ENCODE data around the gene FHIT.

Gene FHIT

GRCh38 chr3:60355825-60356224 lies 895.4 kb downstream of the FHIT start:
- H3K27me3 ChIP-seq (replicated peaks; ENCODE audit: control insufficient read depth, insufficient read depth, low read length): no peaks in the 10 kb centered on the region
- DNase-seq (ENCODE audit: low read depth): no peak
- no peaks in the 10 kb centered on the region for H3K36me3 ChIP-seq (ENCODE audit: control insufficient read depth, insufficient read depth, low read length, severe bottlenecking)
- H3K4me3 ChIP-seq (ENCODE audit: low read length): no peak overlapping the region
- peaks cover 5% of the 10 kb centered on the region for H3K9me3 ChIP-seq (ENCODE audit: control insufficient read depth, low read length)
- H3K4me1 ChIP-seq (ENCODE audit: control insufficient read depth, insufficient read depth, low read length): no peaks in the 10 kb centered on the region
- H3K9ac ChIP-seq (ENCODE audit: low read length): no peak overlapping the region

- peaks cover 5% of the 10 kb centered on the region for H3K9me3 ChIP-seq (ENCODE audit: control insufficient read depth, low read length)
- H3K36me3 ChIP-seq (ENCODE audit: control insufficient read depth, insufficient read depth, low read length, severe bottlenecking): no peaks in the 10 kb centered on the region
- H3K27me3 ChIP-seq (replicated peaks; ENCODE audit: control insufficient read depth, insufficient read depth, low read length): no peaks in the 10 kb centered on the region
- no peak overlapping the region for H3K9ac ChIP-seq (ENCODE audit: low read length)
- DNase-seq (ENCODE audit: low read depth): no peak
- H3K4me3 ChIP-seq (ENCODE audit: low read length): no peak overlapping the region
- H3K4me1 ChIP-seq (ENCODE audit: control insufficient read depth, insufficient read depth, low read length): no peaks in the 10 kb centered on the region
These were observed 899.8 kb downstream of the FHIT start for GRCh38 chr3:60351481-60351880.

DNA sequence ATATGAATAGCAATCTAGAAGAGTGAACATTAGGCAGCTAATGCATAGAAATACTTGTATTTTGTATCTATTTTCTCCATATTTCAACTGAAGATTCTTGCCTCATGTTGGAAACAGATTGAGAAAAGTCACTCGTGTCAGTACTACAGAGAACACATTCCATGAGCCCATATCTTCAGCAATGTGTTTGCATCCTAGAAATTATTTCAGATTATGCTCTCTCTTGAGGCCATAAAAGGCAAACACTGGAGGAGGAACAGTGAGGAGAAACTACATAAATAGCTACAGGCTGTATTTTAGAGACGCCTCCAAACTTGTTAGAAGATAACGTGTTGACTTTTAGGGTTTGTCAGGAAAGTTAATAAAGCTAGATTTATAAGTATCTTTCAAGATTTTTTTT lies 906.9 kb downstream of the FHIT start:
- no peaks in the 10 kb centered on the region for H3K9me3 ChIP-seq (ENCODE audit: control insufficient read depth, low read length)
- no peak for DNase-seq (ENCODE audit: low read depth)
- no peaks in the 10 kb centered on the region for H3K36me3 ChIP-seq (ENCODE audit: control insufficient read depth, insufficient read depth, low read length, severe bottlenecking)
- H3K27me3 ChIP-seq (replicated peaks; ENCODE audit: control insufficient read depth, insufficient read depth, low read length): no peaks in the 10 kb centered on the region
- no peaks in the 10 kb centered on the region for H3K4me1 ChIP-seq (ENCODE audit: control insufficient read depth, insufficient read depth, low read length)
- no peak overlapping the region for H3K9ac ChIP-seq (ENCODE audit: low read length)
- H3K4me3 ChIP-seq (ENCODE audit: low read length): no peak overlapping the region

- H3K27me3 ChIP-seq (replicated peaks; ENCODE audit: control insufficient read depth, insufficient read depth, low read length): no peaks in the 10 kb centered on the region
- DNase-seq (ENCODE audit: low read depth): no peak
- H3K36me3 ChIP-seq (ENCODE audit: control insufficient read depth, insufficient read depth, low read length, severe bottlenecking): no peaks in the 10 kb centered on the region
- H3K4me1 ChIP-seq (ENCODE audit: control insufficient read depth, insufficient read depth, low read length): no peaks in the 10 kb centered on the region
- no peak overlapping the region for H3K9ac ChIP-seq (ENCODE audit: low read length)
- H3K9me3 ChIP-seq (ENCODE audit: control insufficient read depth, low read length): no peaks in the 10 kb centered on the region
- H3K4me3 ChIP-seq (ENCODE audit: low read length): no peak overlapping the region
These were observed 907.4 kb downstream of the FHIT start for GRCh38 chr3:60343831-60344230.

GRCh38 chr3:60339304-60339703 lies 911.9 kb downstream of the FHIT start:
- H3K36me3 ChIP-seq (ENCODE audit: control insufficient read depth, insufficient read depth, low read length, severe bottlenecking): no peaks in the 10 kb centered on the region
- no peaks in the 10 kb centered on the region for H3K4me1 ChIP-seq (ENCODE audit: control insufficient read depth, insufficient read depth, low read length)
- no peaks in the 10 kb centered on the region for H3K9me3 ChIP-seq (ENCODE audit: control insufficient read depth, low read length)
- DNase-seq (ENCODE audit: low read depth): no peak
- H3K27me3 ChIP-seq (replicated peaks; ENCODE audit: control insufficient read depth, insufficient read depth, low read length): no peaks in the 10 kb centered on the region
- no peak overlapping the region for H3K4me3 ChIP-seq (ENCODE audit: low read length)
- no peak overlapping the region for H3K9ac ChIP-seq (ENCODE audit: low read length)

DNA sequence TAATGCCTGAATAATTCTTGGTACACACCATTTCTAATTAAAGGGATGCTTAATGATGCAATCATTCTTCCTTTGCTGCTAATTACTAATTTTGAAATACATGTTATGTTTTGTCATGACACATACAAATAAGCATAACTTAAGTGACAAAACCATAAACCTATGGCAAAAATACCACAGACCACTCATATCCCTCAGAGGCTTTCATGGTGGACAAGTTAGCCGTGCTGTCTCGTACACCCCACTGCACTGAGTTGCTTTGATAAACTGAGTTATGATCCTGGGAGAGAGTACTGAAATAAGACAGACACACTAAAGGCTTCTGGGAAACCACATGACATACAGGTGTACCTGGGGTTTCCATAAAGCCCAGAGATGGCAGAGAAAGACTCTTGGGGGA lies 913.8 kb downstream of the FHIT start:
- Histone ChIP-seq H3K4me3 (ENCODE audit: low read length) (no peak overlapping the region), H3K36me3 (ENCODE audit: control insufficient read depth, insufficient read depth, low read length, severe bottlenecking) (no peaks in the 10 kb centered on the region), H3K9me3 (ENCODE audit: control insufficient read depth, low read length) (no peaks in the 10 kb centered on the region), H3K4me1 (ENCODE audit: control insufficient read depth, insufficient read depth, low read length) (no peaks in the 10 kb centered on the region), H3K27me3 (replicated peaks; ENCODE audit: control insufficient read depth, insufficient read depth, low read length) (no peaks in the 10 kb centered on the region), H3K9ac (ENCODE audit: low read length) (no peak overlapping the region)
- DNase-seq (ENCODE audit: low read depth): no peak

GRCh38 chr3:60336061-60336460 lies 915.2 kb downstream of the FHIT start:
- Histone ChIP-seq H3K4me1 (ENCODE audit: control insufficient read depth, insufficient read depth, low read length) (no peaks in the 10 kb centered on the region), H3K9me3 (ENCODE audit: control insufficient read depth, low read length) (no peaks in the 10 kb centered on the region), H3K27me3 (replicated peaks; ENCODE audit: control insufficient read depth, insufficient read depth, low read length) (no peaks in the 10 kb centered on the region), H3K36me3 (ENCODE audit: control insufficient read depth, insufficient read depth, low read length, severe bottlenecking) (no peaks in the 10 kb centered on the region), H3K9ac (ENCODE audit: low read length) (no peak overlapping the region), H3K4me3 (ENCODE audit: low read length) (no peak overlapping the region)
- DNase-seq (ENCODE audit: low read depth): no peak

DNA sequence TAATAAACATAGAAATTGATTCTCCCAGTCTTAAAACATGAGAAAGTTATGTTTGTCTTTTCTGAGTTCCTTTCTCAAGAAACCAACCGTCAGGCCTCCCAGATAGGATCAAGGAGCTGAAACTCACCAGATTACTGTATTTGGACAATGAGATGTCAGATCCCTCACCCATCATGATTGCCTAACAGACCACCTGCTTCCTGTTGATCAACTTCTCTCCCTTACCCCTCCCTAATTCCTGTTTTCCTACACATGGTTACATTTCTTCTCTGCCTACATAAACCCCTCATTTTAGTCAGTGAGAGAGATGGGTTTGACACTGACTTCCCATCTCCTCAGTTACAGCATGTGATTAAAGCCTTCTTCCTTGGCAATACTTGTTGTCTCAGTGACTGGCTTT lies 917.5 kb downstream of the FHIT start:
- no peaks in the 10 kb centered on the region for H3K36me3 ChIP-seq (ENCODE audit: control insufficient read depth, insufficient read depth, low read length, severe bottlenecking)
- no peak overlapping the region for H3K4me3 ChIP-seq (ENCODE audit: low read length)
- H3K9me3 ChIP-seq (ENCODE audit: control insufficient read depth, low read length): peaks cover 3% of the 10 kb centered on the region
- no peak overlapping the region for H3K9ac ChIP-seq (ENCODE audit: low read length)
- no peak for DNase-seq (ENCODE audit: low read depth)
- no peaks in the 10 kb centered on the region for H3K4me1 ChIP-seq (ENCODE audit: control insufficient read depth, insufficient read depth, low read length)
- H3K27me3 ChIP-seq (replicated peaks; ENCODE audit: control insufficient read depth, insufficient read depth, low read length): peaks cover 7% of the 10 kb centered on the region

- Histone ChIP-seq H3K36me3 (ENCODE audit: control insufficient read depth, insufficient read depth, low read length, severe bottlenecking) (no peaks in the 10 kb centered on the region), H3K4me1 (ENCODE audit: control insufficient read depth, insufficient read depth, low read length) (no peaks in the 10 kb centered on the region), H3K9ac (ENCODE audit: low read length) (no peak overlapping the region), H3K27me3 (replicated peaks; ENCODE audit: control insufficient read depth, insufficient read depth, low read length) (peaks cover 7% of the 10 kb centered on the region), H3K4me3 (ENCODE audit: low read length) (no peak overlapping the region), H3K9me3 (ENCODE audit: control insufficient read depth, low read length) (peaks cover 3% of the 10 kb centered on the region)
- DNase-seq (ENCODE audit: low read depth): no peak
These were observed 921.1 kb downstream of the FHIT start for GRCh38 chr3:60330107-60330506.

DNA sequence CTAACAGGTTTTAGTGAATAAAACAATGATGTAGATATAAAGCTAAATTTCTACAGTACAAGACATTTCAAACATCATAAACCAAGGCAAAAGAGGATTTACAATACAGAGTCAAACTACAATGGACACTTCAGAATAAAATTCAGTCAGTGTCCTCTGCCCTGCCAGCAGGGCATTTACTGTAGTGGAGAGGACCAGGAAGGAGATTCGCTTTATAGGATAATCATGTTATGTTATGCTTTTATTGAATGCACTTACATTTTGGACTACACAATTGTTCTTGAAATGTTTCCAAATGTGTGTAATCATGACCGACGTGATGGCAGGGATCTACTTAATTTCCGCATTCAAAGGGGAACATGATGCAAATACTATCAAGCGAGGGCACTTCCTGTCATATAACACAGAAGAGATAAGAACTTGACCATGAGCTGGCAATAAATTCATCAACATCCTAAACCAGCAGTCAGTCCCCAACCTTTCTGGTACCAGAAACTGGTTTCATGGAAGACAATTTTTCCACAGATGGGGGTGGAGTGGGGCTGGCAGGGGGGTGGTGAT lies 925.6 kb downstream of the FHIT start:
- Histone ChIP-seq H3K9me3 (ENCODE audit: control insufficient read depth, low read length) (peaks cover 2% of the 10 kb centered on the region), H3K36me3 (ENCODE audit: control insufficient read depth, insufficient read depth, low read length, severe bottlenecking) (no peaks in the 10 kb centered on the region), H3K4me1 (ENCODE audit: control insufficient read depth, insufficient read depth, low read length) (no peaks in the 10 kb centered on the region), H3K27me3 (replicated peaks; ENCODE audit: control insufficient read depth, insufficient read depth, low read length) (peaks cover 4% of the 10 kb centered on the region), H3K4me3 (ENCODE audit: low read length) (no peak overlapping the region), H3K9ac (ENCODE audit: low read length) (no peak overlapping the region)
- DNase-seq (ENCODE audit: low read depth): no peak

DNA sequence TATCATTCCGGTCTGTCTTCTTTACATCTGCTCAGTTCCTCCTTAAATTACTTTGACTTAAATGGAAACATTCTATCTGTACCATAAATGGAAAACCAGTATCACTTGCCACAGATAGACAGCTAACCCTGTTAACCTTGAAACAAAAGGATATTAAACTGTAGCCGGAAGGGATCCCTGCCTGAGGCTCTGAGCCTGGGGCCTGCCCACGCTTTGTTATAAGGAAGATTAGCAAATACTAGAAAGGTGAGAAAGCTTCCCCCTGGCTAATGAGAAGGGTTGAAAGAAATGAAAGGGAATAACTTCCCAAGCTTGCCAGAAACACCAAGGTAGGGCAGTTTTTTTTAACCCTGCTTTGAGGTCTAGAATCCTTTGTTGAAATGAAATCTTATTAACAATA lies 927.6 kb downstream of the FHIT start:
- Histone ChIP-seq H3K4me3 (ENCODE audit: low read length) (no peak overlapping the region), H3K27me3 (replicated peaks; ENCODE audit: control insufficient read depth, insufficient read depth, low read length) (no peaks in the 10 kb centered on the region), H3K9me3 (ENCODE audit: control insufficient read depth, low read length) (no peaks in the 10 kb centered on the region), H3K9ac (ENCODE audit: low read length) (no peak overlapping the region), H3K4me1 (ENCODE audit: control insufficient read depth, insufficient read depth, low read length) (no peaks in the 10 kb centered on the region), H3K36me3 (ENCODE audit: control insufficient read depth, insufficient read depth, low read length, severe bottlenecking) (no peaks in the 10 kb centered on the region)
- no peak for DNase-seq (ENCODE audit: low read depth)

- Histone ChIP-seq H3K9ac (ENCODE audit: low read length) (no peak overlapping the region), H3K27me3 (replicated peaks; ENCODE audit: control insufficient read depth, insufficient read depth, low read length) (no peaks in the 10 kb centered on the region), H3K4me1 (ENCODE audit: control insufficient read depth, insufficient read depth, low read length) (no peaks in the 10 kb centered on the region), H3K36me3 (ENCODE audit: control insufficient read depth, insufficient read depth, low read length, severe bottlenecking) (no peaks in the 10 kb centered on the region), H3K9me3 (ENCODE audit: control insufficient read depth, low read length) (no peaks in the 10 kb centered on the region), H3K4me3 (ENCODE audit: low read length) (no peak overlapping the region)
- no peak for DNase-seq (ENCODE audit: low read depth)
These were observed 928.1 kb downstream of the FHIT start for GRCh38 chr3:60323180-60323579.
